ENCODE results near the gene STK39.

The STK39 gene

GRCh38 chr2:167961536-167962048 is 285.8 kb downstream of the STK39 start:
- intact Hi-C loops (cut with DNase I): no loop called here
- no peak for DNase-seq

GRCh38 chr2:167960089-167960747 is 287.2 kb downstream of the STK39 start:
- intact Hi-C loops (cut with DNase I): no loop called here

GRCh38 chr2:167957662-167958061 is 289.7 kb downstream of the STK39 start:
- intact Hi-C loops (cut with DNase I): no loop called here

More at GRCh38 chr2:167960089-167960747, 287.2 kb downstream of the STK39 start:
- no peak for DNase-seq

GRCh38 chr2:167955264-167955906 is 292.0 kb downstream of the STK39 start:
- intact Hi-C loops (cut with DNase I): no loop called here
- DNase-seq: no peak

More at GRCh38 chr2:167957662-167958061, 289.7 kb downstream of the STK39 start:
- DNase-seq: no peak

GRCh38 chr2:167954495-167954894 is 292.9 kb downstream of the STK39 start:
- intact Hi-C loops (cut with DNase I): no loop called here
- DNase-seq: no peak

- intact Hi-C loops (cut with DNase I): no loop called here
These were observed 293.6 kb downstream of the STK39 start for GRCh38 chr2:167953776-167954175.

GRCh38 chr2:167950571-167950970 is 296.8 kb downstream of the STK39 start:
- intact Hi-C loops (cut with DNase I): no loop called here
- DNase-seq: no peak

More at GRCh38 chr2:167953776-167954175, 293.6 kb downstream of the STK39 start:
- DNase-seq: no peak

GRCh38 chr2:167946441-167946841 is 301.0 kb downstream of the STK39 start:
- DNase-seq: no peak
- intact Hi-C loops (cut with DNase I): no loop called here

- intact Hi-C loops (cut with DNase I): no loop called here
- no peak for DNase-seq
These were observed 301.6 kb downstream of the STK39 start for GRCh38 chr2:167945660-167946368.

- intact Hi-C loops (cut with DNase I): no loop called here
- DNase-seq: no peak
These were observed 302.4 kb downstream of the STK39 start for GRCh38 chr2:167944825-167945659.

GRCh38 chr2:167943897-167944296 is 303.5 kb downstream of the STK39 start:
- intact Hi-C loops (cut with DNase I): no loop called here
- DNase-seq: no peak

- no peak for DNase-seq
- intact Hi-C loops (cut with DNase I): no loop called here
These were observed 304.0 kb downstream of the STK39 start for GRCh38 chr2:167943368-167943767.

- DNase-seq: no peak
- intact Hi-C loops (cut with DNase I): no loop called here
These were observed 304.9 kb downstream of the STK39 start for GRCh38 chr2:167942366-167943081.

- DNase-seq: no peak
- intact Hi-C loops (cut with DNase I): no loop called here
These were observed 305.8 kb downstream of the STK39 start for GRCh38 chr2:167941604-167942003.

GRCh38 chr2:167940734-167941507 is 306.5 kb downstream of the STK39 start:
- intact Hi-C loops (cut with DNase I): no loop called here
- no peak for DNase-seq

- intact Hi-C loops (cut with DNase I): no loop called here
- no peak for DNase-seq
These were observed 307.1 kb downstream of the STK39 start for GRCh38 chr2:167940346-167940725.

- no peak for DNase-seq
- intact Hi-C loops (cut with DNase I): no loop called here
These were observed 307.7 kb downstream of the STK39 start for GRCh38 chr2:167939514-167940345.
